ENCODE measurements around the gene ST14.

Gene ST14

GRCh38 chr11:130198964-130199363 is 39.4 kb downstream of the ST14 start:
- DNase-seq (ENCODE audit: low read depth, low spot score), result no peak
- Histone ChIP-seq H3K9ac (ENCODE audit: insufficient read length, low read depth) (no peak overlapping the region), H3K27me3 (ENCODE audit: insufficient read depth, insufficient read length) (no peaks in the 10 kb centered on the region), H3K4me1 (ENCODE audit: insufficient read depth, insufficient read length) (peaks cover 2% of the 10 kb centered on the region), H3K4me3 (ENCODE audit: insufficient read length, low read depth) (no peak overlapping the region), H3K36me3 (ENCODE audit: insufficient read depth, insufficient read length, low read length) (no peaks in the 10 kb centered on the region), H3K9me3 (ENCODE audit: insufficient read depth, low read length) (no peaks in the 10 kb centered on the region; the same call in 1 of the 2 replicates)
- no peak for TF ChIP-seq YY1 (IDR thresholded peaks at IDR 0.05; ENCODE audit: insufficient read depth, insufficient read length)
- TF ChIP-seq ZNF274 (IDR thresholded peaks at IDR 0.05; ENCODE audit: low read depth, low read length), result no peak
- no peak for TF ChIP-seq SUZ12 (IDR thresholded peaks at IDR 0.05; ENCODE audit: extremely low read depth, insufficient read depth, insufficient read length)

- Histone ChIP-seq H3K4me1 (ENCODE audit: insufficient read depth, insufficient read length) (peaks cover 2% of the 10 kb centered on the region), H3K9me3 (ENCODE audit: insufficient read depth, low read length) (no peaks in the 10 kb centered on the region; the same call in 1 of the 2 replicates), H3K9ac (ENCODE audit: insufficient read length, low read depth) (no peak overlapping the region), H3K27me3 (ENCODE audit: insufficient read depth, insufficient read length) (no peaks in the 10 kb centered on the region), H3K36me3 (ENCODE audit: insufficient read depth, insufficient read length, low read length) (no peaks in the 10 kb centered on the region), H3K4me3 (ENCODE audit: insufficient read length, low read depth) (no peak overlapping the region)
- TF ChIP-seq YY1 (IDR thresholded peaks at IDR 0.05; ENCODE audit: insufficient read depth, insufficient read length), result no peak
- TF ChIP-seq ZNF274 (IDR thresholded peaks at IDR 0.05; ENCODE audit: low read depth, low read length), result no peak
- no peak for TF ChIP-seq SUZ12 (IDR thresholded peaks at IDR 0.05; ENCODE audit: extremely low read depth, insufficient read depth, insufficient read length)
- DNase-seq (ENCODE audit: low read depth, low spot score), result no peak
Measured at GRCh38 chr11:130199792-130200191, 40.2 kb downstream of the ST14 start.

GRCh38 chr11:130201026-130201425 is 41.4 kb downstream of the ST14 start:
- no peaks in the 10 kb centered on the region; the same call in 1 of the 2 replicates for H3K9me3 ChIP-seq (ENCODE audit: insufficient read depth, low read length)
- H3K4me1 ChIP-seq (ENCODE audit: insufficient read depth, insufficient read length), result peaks cover 2% of the 10 kb centered on the region
- no peak overlapping the region for H3K4me3 ChIP-seq (ENCODE audit: insufficient read length, low read depth)
- H3K27me3 ChIP-seq (ENCODE audit: insufficient read depth, insufficient read length), result no peaks in the 10 kb centered on the region
- no peaks in the 10 kb centered on the region for H3K36me3 ChIP-seq (ENCODE audit: insufficient read depth, insufficient read length, low read length)
- no peak for DNase-seq (ENCODE audit: low read depth, low spot score)
- no peak for TF ChIP-seq SUZ12 (IDR thresholded peaks at IDR 0.05; ENCODE audit: extremely low read depth, insufficient read depth, insufficient read length)
- no peak for TF ChIP-seq ZNF274 (IDR thresholded peaks at IDR 0.05; ENCODE audit: low read depth, low read length)
- TF ChIP-seq YY1 (IDR thresholded peaks at IDR 0.05; ENCODE audit: insufficient read depth, insufficient read length), result no peak
- no peak overlapping the region for H3K9ac ChIP-seq (ENCODE audit: insufficient read length, low read depth)

GRCh38 chr11:130202009-130202817 is 42.6 kb downstream of the ST14 start:
- Histone ChIP-seq H3K9me3 (ENCODE audit: insufficient read depth, low read length) (no peaks in the 10 kb centered on the region; the same call in 1 of the 2 replicates), H3K9ac (ENCODE audit: insufficient read length, low read depth) (no peak overlapping the region), H3K4me3 (ENCODE audit: insufficient read length, low read depth) (no peak overlapping the region), H3K27me3 (ENCODE audit: insufficient read depth, insufficient read length) (no peaks in the 10 kb centered on the region), H3K36me3 (ENCODE audit: insufficient read depth, insufficient read length, low read length) (no peaks in the 10 kb centered on the region), H3K4me1 (ENCODE audit: insufficient read depth, insufficient read length) (peaks cover 2% of the 10 kb centered on the region)
- TF ChIP-seq YY1 (IDR thresholded peaks at IDR 0.05; ENCODE audit: insufficient read depth, insufficient read length), result no peak
- no peak for TF ChIP-seq SUZ12 (IDR thresholded peaks at IDR 0.05; ENCODE audit: extremely low read depth, insufficient read depth, insufficient read length)
- TF ChIP-seq ZNF274 (IDR thresholded peaks at IDR 0.05; ENCODE audit: low read depth, low read length), result no peak
- no peak for DNase-seq (ENCODE audit: low read depth, low spot score)

GRCh38 chr11:130202818-130203689 is 43.5 kb downstream of the ST14 start:
- Histone ChIP-seq H3K9me3 (ENCODE audit: insufficient read depth, low read length) (no peaks in the 10 kb centered on the region; the same call in 1 of the 2 replicates), H3K27me3 (ENCODE audit: insufficient read depth, insufficient read length) (no peaks in the 10 kb centered on the region), H3K4me3 (ENCODE audit: insufficient read length, low read depth) (no peak overlapping the region), H3K9ac (ENCODE audit: insufficient read length, low read depth) (no peak overlapping the region), H3K36me3 (ENCODE audit: insufficient read depth, insufficient read length, low read length) (no peaks in the 10 kb centered on the region), H3K4me1 (ENCODE audit: insufficient read depth, insufficient read length) (peaks cover 2% of the 10 kb centered on the region)
- DNase-seq (ENCODE audit: low read depth, low spot score), result no peak
- no peak for TF ChIP-seq YY1 (IDR thresholded peaks at IDR 0.05; ENCODE audit: insufficient read depth, insufficient read length)
- no peak for TF ChIP-seq SUZ12 (IDR thresholded peaks at IDR 0.05; ENCODE audit: extremely low read depth, insufficient read depth, insufficient read length)
- no peak for TF ChIP-seq ZNF274 (IDR thresholded peaks at IDR 0.05; ENCODE audit: low read depth, low read length)

- H3K9ac ChIP-seq (ENCODE audit: insufficient read length, low read depth), result no peak overlapping the region
- no peak overlapping the region for H3K4me3 ChIP-seq (ENCODE audit: insufficient read length, low read depth)
- TF ChIP-seq SUZ12 (IDR thresholded peaks at IDR 0.05; ENCODE audit: extremely low read depth, insufficient read depth, insufficient read length) (no peak), ZNF274 (IDR thresholded peaks at IDR 0.05; ENCODE audit: low read depth, low read length) (no peak), YY1 (IDR thresholded peaks at IDR 0.05; ENCODE audit: insufficient read depth, insufficient read length) (no peak)
- no peaks in the 10 kb centered on the region for H3K27me3 ChIP-seq (ENCODE audit: insufficient read depth, insufficient read length)
- no peaks in the 10 kb centered on the region for H3K4me1 ChIP-seq (ENCODE audit: insufficient read depth, insufficient read length)
- H3K9me3 ChIP-seq (ENCODE audit: insufficient read depth, low read length), result no peaks in the 10 kb centered on the region; the same call in 1 of the 2 replicates
- H3K36me3 ChIP-seq (ENCODE audit: insufficient read depth, insufficient read length, low read length), result no peaks in the 10 kb centered on the region
- no peak for DNase-seq (ENCODE audit: low read depth, low spot score)
Measured at GRCh38 chr11:130203766-130204702, 44.5 kb downstream of the ST14 start.

All from NT2/D1 (cell line).